ENCODE results near the gene DDX41.
"Not testable (repeated sequence)": the region's sequence is repeated elsewhere in the genome, so short reads cannot be mapped to it uniquely, and the experiment has no call there.

- TF ChIP-seq EZH2 (conservative IDR thresholded peaks at IDR 0.05; ENCODE audit: low read depth, low read length); ELF3 (CRISPR knock-in tag; IDR thresholded peaks at IDR 0.05); ZBTB33 (CRISPR knock-in tag; IDR thresholded peaks at IDR 0.05): not testable (repeated sequence)
These were observed 42.7 kb upstream of the DDX41 start for GRCh38 chr5:177559446-177559941.

All from HepG2 (cell line).